ENCODE measurements around the gene CEP95.

DNA sequence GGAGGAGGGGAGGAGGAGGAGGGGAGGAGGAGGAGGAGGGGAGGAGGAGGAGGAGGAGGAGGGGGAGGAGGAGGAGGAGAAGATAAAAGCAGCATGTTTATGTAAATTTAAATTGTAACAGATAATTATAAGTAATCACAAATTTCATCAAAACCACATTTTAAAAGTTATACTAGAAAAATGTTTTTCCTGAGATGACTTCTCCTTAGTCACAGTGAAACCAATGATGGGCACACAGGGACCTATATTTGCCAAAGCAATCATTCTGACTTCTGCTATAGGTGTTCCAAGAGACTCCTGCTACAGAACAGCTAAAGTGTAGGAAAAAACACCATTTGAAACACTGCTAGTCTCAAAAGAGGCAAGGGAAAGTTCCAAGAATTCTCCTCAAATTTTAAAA is 66.4 kb downstream of the CEP95 start:
- TF ChIP-seq POLR2A (IDR thresholded peaks at IDR 0.05) = no peak
- TF ChIP-seq, protein P1, sequence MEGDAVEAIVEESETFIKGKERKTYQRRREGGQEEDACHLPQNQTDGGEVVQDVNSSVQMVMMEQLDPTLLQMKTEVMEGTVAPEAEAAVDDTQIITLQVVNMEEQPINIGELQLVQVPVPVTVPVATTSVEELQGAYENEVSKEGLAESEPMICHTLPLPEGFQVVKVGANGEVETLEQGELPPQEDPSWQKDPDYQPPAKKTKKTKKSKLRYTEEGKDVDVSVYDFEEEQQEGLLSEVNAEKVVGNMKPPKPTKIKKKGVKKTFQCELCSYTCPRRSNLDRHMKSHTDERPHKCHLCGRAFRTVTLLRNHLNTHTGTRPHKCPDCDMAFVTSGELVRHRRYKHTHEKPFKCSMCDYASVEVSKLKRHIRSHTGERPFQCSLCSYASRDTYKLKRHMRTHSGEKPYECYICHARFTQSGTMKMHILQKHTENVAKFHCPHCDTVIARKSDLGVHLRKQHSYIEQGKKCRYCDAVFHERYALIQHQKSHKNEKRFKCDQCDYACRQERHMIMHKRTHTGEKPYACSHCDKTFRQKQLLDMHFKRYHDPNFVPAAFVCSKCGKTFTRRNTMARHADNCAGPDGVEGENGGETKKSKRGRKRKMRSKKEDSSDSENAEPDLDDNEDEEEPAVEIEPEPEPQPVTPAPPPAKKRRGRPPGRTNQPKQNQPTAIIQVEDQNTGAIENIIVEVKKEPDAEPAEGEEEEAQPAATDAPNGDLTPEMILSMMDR (IDR thresholded peaks at IDR 0.05) = no peak
